NCI-H1436 treated with DMSO at 0.1 percent for 48 hours (cell line): Measurements from ENCODE around the gene CLHC1.
"Not testable (repeated sequence)": the region's sequence is repeated elsewhere in the genome, so short reads cannot be mapped to it uniquely, and the experiment has no call there.

ENCODE experiments used
- DNase-seq: peaks from one replicate; lab custom pipeline; 2025; lab: John Stamatoyannopoulos, UW

Gene CLHC1

DNA sequence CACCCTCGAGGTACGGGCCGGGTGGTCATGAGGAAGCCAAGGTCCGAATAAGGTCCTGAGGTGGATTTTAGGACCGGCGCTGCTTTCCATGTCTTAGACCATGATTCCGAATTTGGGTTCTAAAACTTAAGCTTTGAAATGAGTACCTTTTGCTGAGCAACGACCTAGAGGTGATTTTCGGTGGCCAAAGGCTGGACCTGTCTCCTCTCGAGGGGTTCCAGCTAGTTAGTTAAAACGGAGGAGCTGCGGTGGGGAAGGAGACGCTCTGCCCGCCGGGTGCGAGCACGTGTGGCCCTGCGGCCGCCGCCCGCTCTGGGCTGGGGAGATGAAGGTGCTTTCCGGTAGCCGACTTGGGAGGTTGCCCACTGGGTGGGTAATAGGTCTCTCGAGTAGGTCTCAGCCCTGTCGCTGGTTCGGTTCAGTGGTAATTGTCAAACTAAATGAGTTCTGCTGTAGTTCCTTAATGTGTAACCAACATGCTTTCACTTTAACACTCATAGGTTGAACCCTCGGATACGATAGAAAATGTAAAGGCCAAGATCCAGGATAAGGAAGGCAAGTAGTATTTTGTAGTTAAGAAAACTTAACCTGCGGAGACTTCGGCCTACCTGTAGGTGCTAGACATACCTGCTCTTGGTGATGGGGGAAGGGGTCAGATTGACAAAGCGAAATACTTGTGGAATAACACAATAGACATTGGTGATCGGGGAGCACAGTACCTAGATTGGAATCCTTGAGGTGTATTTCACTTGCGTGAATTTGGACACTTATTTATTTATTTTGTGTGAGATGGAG lies 967 bp upstream of the CLHC1 start:
- DNase-seq = no peak

DNA sequence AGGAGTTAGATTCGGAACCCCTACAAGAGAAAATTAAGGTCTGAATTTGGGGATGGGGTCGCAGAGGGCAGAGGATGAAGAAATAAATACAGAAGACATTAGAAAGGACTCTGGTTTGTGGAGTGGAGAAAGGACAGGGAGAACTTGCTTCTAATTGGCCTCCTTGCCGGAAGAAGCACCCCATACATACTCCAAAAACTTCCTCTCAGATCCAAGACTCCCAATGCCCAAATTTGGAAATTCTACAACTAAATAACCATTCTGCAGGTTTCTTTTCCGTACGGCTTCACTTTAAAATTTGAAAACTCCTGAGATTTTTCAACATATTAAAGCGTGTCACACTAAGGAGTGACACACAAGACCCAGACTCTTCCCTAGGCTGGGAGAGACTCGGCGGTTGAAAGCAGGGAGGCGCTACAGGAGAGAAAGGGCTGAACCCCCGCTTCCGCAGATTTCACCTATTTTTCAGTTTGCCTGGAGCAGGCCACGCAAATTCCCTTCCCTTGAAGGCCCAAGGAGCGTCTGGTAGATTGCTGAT lies 478 bp downstream of the CLHC1 start:
- no peak for DNase-seq

DNA sequence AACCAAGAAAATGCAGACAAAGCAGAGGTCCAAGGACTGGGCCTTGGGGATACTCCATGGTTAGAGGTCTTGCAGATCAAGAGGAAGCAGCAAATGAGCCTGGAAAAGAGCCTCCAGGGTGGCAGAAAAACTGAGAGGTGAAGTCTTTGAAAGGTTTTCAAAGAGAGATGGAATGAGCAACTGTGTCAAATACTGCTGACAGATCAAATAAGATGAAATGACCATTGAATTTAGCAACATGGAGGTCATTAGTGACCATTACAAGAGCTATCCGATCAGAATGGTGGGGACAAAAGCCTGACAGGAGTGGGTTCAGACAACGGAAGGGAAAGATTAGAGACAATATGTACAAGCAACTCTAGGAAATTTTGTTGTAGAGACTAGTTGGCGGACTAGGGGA lies 1.5 kb downstream of the CLHC1 start:
- no peak for DNase-seq

DNA sequence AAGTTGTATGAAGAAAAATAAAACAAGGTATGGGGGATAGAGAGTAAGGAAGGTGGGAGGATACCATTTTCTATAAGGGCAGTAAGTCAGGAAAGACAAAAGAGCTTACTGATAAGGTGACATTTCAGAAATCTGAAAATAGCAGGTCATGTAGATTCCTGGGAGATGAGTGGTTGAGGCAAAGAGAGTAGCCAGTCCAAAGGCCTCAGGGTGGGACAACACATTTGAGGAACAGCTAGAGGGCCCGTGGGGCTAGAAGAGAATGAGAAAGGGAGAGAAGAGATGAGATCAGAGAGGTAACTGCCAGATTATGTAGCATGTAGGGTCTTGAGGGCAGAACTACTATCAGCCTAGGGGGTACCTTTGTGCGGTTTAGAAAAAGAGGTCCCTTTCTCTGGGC lies 2.9 kb downstream of the CLHC1 start:
- no peak for DNase-seq

DNA sequence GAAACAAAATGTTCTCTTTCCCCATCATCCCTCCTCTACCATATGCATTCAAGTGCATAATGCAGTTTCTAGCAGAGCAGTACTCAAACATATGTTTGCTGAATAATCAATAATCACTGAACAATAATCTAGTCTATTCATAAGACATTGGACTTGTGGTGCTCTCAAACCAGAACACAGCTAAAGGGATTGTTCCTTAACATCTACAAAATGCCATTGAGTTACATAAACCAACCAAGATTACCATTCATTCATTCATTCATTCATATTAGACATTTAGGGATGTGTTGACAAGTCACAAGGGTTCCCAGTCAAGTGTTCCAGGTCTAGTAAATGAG lies 3.9 kb downstream of the CLHC1 start:
- no peak for DNase-seq

DNA sequence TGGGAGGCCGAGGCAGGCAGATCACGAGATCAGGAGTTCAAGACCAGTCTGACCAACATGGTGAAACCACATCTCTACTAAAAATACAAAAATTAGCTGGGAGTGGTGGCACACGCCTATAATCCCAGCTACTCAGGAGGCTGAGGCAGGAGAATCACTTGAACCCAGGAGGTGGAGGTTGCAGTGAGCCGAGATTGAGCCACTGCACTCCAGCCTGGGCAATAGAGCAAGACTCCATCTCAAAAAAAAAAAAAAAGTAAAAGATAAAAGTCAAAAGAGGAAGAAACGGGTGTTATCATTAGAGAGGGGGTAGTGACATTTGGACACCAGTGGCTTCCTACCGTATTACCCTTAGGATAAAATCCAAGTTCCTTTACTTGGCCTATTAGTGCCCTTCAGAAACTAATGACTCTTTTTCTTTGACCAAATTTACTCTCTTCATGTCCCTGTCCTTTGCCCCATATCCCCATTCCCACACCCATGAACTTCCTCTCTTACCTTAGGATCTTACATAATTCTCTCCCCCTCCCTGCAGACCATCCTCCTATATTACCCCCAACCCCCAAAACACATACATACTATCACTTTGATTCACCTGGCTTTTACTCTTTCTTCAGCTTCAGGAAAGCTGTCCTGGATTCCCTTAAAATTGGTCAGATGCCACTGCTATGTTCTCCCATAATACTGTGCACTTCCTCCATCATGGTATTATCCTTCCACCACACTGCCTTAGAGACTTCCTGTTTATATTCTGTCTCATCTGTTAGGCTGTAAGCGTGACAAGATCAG lies 4.5 kb downstream of the CLHC1 start:
- DNase-seq = not testable (repeated sequence)

DNA sequence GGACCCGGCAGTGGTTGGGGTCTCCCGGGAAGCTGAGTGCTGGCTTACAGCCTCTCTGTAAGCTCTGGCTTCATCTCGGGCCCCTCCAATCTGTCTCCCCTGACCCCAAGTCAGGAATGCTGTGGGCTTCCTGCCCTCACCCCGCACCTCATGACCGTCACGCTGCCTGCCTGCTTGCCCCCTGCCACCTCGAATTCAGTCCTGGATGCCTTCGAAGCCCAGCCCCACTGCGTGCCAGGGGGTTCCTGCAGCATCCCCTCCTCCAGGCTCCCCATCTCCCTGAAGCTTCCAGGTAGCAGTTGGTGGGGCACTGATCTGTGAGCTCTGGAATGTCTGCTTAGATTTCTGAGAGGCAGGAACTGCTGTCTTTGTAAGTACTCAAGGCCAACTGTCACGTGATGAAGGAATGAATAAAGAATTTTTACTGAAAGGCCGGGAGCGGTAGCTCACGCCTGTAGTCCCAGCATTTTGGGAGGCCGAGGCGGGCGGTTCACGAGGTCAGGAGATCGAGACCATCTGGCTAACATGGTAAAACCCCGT lies 6.5 kb downstream of the CLHC1 start:
- no peak for DNase-seq

DNA sequence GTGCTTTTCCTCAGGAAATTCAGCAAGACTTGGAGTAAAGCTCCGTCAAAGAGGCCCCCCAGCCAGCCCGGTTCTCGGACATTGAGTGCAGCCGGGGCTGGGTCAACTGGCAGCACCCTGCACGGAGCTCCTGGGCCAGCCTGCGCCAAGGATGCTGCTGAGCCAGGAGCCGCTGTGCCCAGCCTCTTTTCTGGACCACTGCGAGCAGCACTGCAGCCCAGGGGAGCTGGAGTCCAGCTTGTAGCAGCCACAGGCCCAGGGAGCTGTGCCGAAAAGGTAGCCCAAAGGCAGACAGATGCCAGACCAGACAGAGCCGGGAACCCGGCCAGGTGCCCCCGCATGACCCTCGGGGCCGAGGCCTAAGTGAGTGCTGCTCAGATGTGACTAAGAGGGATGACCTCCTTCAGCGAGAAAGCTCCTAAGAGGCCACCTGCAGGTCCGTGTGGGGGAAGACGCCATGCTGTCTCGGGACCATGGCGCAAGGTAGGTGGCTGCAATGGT lies 7.3 kb downstream of the CLHC1 start:
- no peak for DNase-seq

DNA sequence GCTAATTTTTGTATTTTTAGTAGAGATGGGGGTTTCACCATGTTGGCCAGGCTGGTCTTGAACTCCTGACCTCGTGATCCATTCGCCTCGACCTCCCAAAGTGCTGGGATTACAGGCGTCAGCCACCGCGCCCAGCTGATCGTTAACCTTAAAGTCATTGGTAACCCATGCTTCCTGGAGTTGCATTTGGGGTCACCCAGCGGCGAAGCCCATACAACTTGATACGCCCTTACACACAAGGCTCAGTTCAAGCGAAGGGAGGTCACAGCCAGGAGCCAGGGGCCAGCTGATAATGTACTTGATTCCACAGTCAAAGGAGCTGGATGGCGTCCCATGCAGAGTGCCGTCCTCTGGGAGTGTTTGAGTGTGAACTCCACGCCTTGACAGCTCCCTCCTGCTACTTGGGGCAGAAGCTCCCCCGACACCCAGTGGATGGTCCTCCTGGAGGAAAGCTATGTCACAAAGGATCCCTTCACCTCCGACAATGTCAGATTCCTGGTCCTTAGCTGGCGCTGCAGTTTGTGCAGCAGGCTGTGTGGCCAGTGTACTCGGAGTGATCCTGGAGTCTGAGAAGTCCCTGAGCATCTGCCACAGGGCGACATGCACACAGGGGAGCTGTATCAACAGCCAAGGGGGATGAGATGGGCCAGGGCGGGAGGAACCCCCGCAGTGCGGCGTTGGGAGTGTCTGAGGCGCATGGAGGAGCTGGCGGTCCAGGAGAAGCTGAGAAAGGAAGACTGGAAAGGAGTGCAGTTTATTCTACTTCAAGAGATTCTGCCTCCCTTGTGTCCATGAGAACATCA lies 7.9 kb downstream of the CLHC1 start:
- DNase-seq = no peak

DNA sequence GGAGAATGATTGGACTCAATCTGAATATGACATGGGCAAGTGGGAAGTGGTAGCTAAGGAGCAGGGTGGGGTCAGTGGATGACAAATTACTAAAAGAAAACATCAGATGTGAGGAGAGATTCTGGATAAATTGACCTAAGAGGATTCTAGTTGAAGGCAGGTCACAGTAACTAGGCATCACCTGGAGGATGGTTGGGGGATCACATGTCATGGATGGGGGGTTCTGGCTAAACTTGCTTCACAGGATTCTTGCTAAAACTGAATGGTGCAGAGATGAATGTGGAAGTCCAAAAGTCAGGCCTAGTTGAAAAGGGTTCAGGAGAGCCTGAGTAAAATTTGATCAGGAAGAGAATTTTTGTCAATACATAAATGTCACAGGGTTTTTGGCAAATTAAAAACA lies 18.3 kb downstream of the CLHC1 start:
- no peak for DNase-seq

DNA sequence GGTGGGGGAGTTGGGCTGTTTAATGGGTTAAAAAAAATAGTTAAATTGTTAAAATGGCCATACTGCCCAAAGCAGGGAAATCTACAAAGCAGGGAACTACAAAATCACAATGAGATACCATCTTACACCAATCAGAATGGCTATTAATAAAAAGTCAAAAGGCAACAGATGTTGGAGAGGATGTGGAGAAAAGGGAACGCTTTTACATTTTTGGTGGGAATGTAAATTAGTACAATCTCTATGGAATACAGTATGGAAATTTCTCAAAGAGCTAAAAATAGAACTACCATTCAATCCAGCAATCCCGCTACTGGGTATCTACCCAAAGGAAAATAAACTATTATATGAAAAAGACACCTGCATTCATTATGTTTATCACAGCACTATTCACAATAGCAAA lies 27.1 kb downstream of the CLHC1 start:
- no peak for DNase-seq

DNA sequence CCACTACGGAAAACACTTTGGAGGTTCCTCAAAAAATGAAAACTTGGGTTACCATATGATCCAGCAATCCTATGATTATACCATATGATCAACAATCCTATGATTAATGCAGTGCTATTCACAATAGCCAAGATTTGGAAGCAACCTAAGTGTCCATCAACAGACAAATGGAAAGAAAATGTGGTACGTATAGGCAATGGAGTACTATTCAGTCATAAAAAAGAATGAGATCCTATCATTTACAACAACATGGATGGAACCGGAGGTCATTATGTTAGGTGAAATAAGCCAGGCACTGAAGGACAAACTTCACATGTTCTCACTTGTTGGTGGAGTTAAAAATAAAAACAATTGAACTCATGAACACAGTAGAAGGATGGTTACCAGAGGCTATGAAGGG lies 27.6 kb downstream of the CLHC1 start:
- no peak for DNase-seq

DNA sequence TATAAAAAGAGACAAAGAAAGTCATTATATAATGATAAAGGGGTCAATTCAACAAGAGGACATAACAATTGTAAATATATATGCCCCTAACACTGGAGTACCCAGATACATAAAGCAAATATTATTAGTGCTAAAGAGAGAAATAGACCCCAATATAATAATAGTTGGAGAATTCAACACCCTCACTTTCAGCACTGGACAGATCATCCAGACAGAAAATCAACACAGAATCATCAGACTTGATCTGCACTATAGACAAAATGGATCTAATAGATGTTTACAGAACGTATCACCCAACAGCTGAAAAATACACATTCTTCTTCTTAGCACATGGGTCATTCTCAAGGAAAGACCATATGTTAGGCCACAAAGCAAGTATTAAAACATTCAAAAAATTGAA lies 31.7 kb downstream of the CLHC1 start:
- DNase-seq = no peak

DNA sequence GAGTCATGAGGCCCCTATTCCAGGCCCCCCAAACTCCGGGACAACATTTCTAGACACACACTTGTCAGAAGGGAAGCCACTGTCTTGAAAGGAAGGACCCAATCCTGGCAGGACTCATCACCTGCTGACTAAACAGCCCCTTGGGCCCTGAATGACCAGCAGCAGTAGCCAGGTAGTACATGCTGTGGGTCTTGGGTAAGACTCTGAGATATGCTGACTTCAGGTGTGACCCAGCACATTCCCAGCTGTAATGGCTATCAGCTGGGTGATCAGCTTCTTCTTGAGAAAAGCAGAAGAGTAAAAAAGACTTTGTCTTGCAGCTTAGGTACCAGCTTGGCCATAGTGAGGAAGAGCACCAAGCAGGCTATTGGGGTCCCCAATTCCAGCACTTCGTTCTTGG lies 35.6 kb downstream of the CLHC1 start:
- no peak for DNase-seq

DNA sequence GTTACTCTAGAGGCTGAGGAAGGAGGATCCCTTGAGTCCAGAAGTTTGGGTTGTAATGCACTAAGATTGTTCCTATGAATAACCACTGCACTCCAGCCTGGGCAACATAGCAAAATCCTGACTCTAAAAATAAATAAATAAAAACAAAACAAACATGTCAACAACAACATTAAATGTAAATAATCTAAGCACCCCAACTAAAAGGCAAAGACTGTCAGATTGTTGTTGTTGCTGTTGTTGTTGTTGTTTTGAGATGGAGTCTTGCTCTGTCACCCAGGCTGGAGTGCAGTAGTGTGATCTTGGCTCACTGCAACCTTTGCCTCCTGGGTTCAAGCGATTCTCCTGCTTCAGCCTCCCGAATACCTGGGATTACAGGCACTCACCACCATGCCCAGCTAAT lies 40.2 kb downstream of the CLHC1 start:
- not testable (repeated sequence) for DNase-seq

DNA sequence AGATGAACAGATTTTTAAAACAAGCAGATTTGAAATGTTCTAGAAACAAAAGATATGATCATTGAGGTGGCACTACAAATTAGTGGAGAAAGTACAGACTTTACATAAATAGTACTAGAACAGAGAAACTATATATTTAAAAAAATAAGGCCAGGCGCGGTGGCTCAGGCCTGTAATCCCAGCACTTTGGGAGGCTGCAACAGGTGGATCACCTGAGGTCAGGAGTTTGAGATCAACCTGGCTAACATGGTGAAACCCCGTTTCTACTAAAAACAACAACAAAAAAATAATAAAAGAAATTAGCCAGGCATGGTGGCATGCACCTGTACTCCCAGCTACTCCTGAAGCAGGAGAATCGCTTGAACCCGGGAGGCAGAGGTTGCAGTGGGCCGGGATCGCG lies 45.3 kb downstream of the CLHC1 start:
- not testable (repeated sequence) for DNase-seq

DNA sequence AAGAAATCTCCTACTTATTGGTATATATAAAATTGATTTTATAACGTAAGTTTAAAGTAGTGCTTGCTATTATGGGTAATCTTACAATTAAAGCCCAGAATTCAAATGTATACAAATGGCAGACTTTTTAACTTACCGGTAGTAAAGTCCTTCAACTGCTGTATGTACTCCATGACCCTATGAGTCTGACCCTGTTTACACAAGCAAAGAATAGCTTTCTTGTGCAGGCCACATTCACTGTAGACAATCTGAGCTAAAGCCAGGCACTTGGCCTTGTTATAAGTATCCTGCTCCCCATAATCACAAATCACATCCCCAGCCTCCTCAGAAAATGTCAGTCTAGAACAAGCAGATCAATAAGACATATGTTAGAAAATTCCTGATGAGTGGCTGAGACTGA lies 51.7 kb downstream of the CLHC1 start:
- DNase-seq = no peak

DNA sequence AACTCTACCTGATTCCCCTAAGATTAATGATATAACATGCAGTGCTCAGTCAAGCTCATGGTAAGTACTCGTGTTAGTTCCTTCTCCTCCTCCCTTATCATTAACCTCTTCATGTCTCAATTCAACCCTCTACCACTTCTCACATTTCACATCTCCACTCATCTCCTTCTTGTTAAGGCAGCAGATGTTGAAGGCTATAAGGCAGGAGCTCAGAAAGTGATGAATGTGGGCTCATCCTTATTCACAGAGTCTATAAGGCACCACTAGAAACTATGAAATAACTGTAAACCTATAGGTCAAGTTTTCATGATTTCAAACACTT lies 56.0 kb downstream of the CLHC1 start:
- DNase-seq = no peak

DNA sequence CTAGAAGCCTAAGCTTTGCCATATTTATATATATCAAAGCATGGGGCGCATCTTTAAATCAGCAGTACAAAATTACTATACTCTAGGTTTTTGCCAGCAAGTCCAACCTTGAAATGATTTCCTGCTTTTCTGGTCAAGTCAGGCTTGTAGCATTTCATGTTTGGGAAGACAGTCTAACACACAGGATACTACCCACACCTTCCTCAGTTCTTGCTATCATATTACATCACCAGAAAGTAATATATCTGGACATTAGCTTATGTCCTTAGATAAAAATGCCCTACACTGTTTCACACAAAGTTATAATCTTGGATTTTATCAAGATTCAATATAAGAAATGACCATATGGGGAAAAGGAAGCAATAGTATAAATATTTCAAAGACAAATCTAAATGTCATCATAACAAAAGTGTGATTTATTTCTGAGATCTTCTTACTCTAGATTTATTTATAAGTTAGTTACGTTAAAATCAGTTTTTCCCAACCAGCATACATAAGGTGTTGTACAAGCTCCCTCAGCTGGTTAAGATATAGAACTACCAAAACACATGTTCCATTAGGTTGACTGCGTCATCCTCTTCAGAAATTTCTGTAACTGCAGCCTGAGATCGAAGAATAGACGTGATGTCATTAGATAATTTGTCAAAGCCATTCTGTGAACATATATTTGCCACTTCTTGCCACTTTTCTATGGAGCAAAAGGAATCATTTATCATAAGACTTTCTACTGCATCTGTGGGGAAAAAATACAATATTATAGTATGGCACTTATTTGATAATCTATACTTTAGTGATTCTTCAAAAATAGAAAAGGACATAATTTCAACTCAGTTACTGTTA lies 56.6 kb downstream of the CLHC1 start:
- DNase-seq = no peak

DNA sequence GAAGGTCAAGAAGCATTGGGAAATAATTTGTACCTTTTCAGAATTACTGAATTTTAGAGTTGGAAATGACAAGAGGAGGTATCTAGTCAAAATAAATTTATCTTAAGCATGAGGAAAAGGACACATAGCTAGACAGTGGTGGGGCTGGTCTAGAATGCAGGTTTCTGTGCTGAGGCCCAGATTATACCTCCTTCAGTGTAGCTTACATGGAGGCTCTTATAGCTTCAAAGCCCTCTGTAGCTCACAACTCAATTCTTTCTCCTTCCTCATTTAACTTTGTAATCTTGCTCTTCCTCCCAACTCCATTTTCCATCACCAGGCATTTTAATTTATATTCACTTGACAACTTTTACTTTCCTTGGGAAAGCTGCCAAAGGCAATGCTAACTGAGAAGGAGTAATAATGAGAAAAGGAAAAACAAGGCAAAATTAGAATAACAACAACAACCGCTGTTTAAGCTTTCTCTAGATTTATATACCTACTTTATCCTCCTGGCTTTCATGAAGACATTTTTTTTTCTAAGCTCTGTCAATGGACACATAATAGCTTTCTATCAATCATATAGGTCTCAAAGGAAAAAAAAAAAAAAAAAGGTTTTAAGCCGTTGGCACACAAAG lies 58.5 kb downstream of the CLHC1 start:
- no peak for DNase-seq

DNA sequence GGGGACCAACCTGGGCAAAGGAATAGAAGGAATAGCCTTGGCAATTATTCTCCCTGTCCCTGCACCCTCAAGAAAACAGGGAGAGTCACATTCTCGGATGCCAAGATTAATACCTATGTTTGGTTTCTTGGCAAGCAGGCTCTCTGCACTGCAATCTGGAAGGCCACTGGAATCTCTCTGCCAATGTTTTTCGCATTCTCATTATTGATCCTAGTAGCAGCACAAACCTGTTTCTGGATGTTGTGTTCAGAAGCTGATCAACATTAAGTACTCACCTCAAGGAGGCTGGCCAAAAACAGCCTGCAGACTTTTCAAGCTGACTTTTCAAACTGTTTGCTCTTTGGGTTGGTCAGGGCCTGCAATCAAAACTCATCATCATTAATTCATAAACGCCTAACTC lies 62.2 kb downstream of the CLHC1 start:
- DNase-seq = no peak
